Right atrium auricular region (tissue), 2 donors: ENCODE measurements around the gene CDIP1. TPM values are rescaled to one million over a fixed set of nuclear protein-coding genes. Genes with fewer than 3 reads are reported as not detected.
A peak's percentile ranks its signal among the peaks of the same experiment; 100 is the strongest.

Experiments
- DNase-seq: peaks from one replicate; pipeline ENCODE4 v3.0.0-alpha.2; 2019; ENCODE audit warnings: low spot score
- H3K27ac ChIP-seq, 2 donors: fragments of 200-600 bp; sonication (generic); 1 replicate in 1 of 2; 2 replicates in 1 of 2; pipeline ENCODE4 v1.5.1; 2016 to 2019
- H3K27me3 ChIP-seq, 2 donors: fragments of 200-600 bp; sonication (generic); one replicate each; pipeline versions ENCODE4 v1.5.1 to v1.6.0; 2017 to 2019
- H3K36me3 ChIP-seq: fragments of 200-600 bp; sonication (generic); one replicate; pipeline ENCODE4 v1.5.1; 2016
- H3K4me1 ChIP-seq, 2 donors: fragments of 200-600 bp; sonication (generic); one replicate each; pipeline versions ENCODE4 v1.5.1 to v1.6.0; 2017 to 2019
- H3K4me3 ChIP-seq, 2 donors: fragments of 200-600 bp; sonication (generic); 1 replicate in 1 of 2; 2 replicates in 1 of 2; pipeline ENCODE4 v1.5.1; 2017 to 2019; ENCODE audit warnings: mild to moderate bottlenecking in 1 of 2, moderate library complexity in 1 of 2
- H3K9me3 ChIP-seq, 2 donors: fragments of 200-600 bp; sonication (generic); one replicate each; pipeline ENCODE4 v1.5.1; 2019
- CTCF ChIP-seq, 2 donors: fragments of 200-600 bp; sonication (generic); IDR thresholded peaks; one replicate each; pipeline ENCODE4 v1.5.1; 2019; ENCODE audit warnings: antibody characterized with exemption in 2 of 2
- total RNA-seq, 2 donors: library from RNA; depleted of rRNA; stranded (reverse); fragments of >200 nt; gene quantifications; one replicate each; pipeline ENCODE4 v1.1.0, GENCODE V29; 2016

Gene CDIP1
- total RNA-seq, 2 donors from 2014 or later, result 29.6 to 42.9 TPM

DNA sequence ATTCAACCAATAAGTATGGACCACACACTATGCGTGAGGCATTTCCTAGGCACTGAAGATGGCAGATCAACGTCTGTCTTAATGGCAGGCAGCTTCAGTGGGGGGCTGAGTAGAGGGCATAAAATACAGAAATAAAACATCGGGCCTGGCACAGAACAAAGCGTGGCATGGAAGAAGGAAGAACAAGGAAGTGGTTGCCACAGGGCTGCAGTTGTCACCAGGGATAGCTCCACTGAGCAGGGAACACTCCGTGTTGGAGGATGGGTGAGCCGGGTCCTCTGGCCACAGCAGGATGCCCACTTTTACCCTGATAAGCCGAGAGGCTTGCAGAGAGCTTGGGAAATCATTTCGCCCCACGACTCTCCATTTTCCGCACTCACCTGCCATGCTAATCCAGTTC is 6.3 kb downstream of the CDIP1 start:
- TF ChIP-seq CTCF (IDR thresholded peaks at IDR 0.05), result no peak
- DNase-seq, result no peak
- peaks cover 0 to 31% of the 10 kb centered on the region in 2 donors for H3K4me1 ChIP-seq

GRCh38 chr16:4531811-4532210 is 6.8 kb downstream of the CDIP1 start:
- Histone ChIP-seq H3K4me1 (peaks cover 0 to 31% of the 10 kb centered on the region in 2 donors), H3K4me3 (no peak overlapping the region), H3K27ac (peak overlapping the region in 1 of 2 donors; percentile 26), H3K36me3 (no peaks in the 10 kb centered on the region), H3K9me3 (no peaks in the 10 kb centered on the region), H3K27me3 (no peaks in the 10 kb centered on the region)
- no peak for DNase-seq
- TF ChIP-seq CTCF (IDR thresholded peaks at IDR 0.05), result no peak

More for the DNA sequence above, 6.3 kb downstream of the CDIP1 start:
- no peaks in the 10 kb centered on the region for H3K27me3 ChIP-seq
- no peak overlapping the region for H3K27ac ChIP-seq
- no peaks in the 10 kb centered on the region for H3K36me3 ChIP-seq
- H3K9me3 ChIP-seq, result no peaks in the 10 kb centered on the region
- H3K4me3 ChIP-seq, result no peak overlapping the region

DNA sequence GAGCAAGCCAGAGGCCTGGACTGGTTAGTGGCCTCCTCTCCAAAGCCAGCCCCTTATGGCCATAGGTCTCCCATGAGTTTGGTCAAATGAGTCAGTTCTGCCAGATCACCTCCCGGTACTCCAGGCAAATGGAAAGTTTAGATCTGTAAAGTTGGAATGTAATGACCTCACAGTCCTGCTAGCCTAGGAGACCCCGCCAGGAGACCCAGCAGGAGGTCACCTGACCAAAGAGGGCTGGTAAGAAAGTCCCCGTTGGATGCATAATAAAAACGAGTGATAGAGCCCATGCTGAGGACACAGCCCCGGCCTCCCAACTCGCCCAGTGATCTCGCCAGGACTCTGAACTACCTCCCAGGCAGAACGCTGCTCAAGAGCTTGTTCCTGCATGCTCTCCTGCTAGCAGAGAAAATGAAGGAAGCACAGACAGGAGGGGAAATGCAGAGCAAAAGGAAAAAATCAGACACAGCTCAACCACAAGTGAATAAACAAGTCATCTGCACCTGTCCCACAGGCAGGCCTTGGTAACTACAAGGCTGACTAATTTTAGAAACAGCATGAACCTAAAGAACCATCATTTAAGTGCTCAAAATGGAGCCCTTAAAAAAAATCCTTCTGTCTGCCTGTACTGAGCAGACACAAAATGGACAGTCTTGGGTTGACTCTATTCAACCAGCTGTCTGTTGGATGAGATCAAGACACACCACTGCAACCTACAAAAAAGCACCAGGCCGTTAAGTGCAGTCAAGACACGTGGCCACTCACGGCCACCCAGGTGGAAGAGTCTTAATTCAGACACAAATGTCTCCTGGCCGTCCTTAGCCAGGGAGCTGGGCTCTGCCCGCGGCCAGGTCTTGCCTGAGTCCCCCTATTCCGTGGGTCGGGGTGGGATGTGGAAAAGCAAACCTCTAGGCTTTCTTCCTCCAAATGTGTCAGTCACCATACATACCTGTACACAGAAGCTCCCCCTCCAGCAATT is 9.2 kb downstream of the CDIP1 start:
- Histone ChIP-seq H3K27me3 (no peaks in the 10 kb centered on the region), H3K27ac (no peak overlapping the region), H3K9me3 (no peaks in the 10 kb centered on the region), H3K36me3 (no peaks in the 10 kb centered on the region), H3K4me3 (no peak overlapping the region), H3K4me1 (peaks cover 0 to 43% of the 10 kb centered on the region in 2 donors)
- no peak for DNase-seq
- TF ChIP-seq CTCF (IDR thresholded peaks at IDR 0.05), result no peak

GRCh38 chr16:4525634-4526277 is 12.8 kb downstream of the CDIP1 start:
- no peaks in the 10 kb centered on the region for H3K36me3 ChIP-seq
- H3K27me3 ChIP-seq, result no peaks in the 10 kb centered on the region
- H3K27ac ChIP-seq, result no peak overlapping the region
- peaks cover 0 to 58% of the 10 kb centered on the region in 2 donors for H3K4me1 ChIP-seq
- H3K4me3 ChIP-seq, result no peak overlapping the region
- no peak for DNase-seq
- TF ChIP-seq CTCF (IDR thresholded peaks at IDR 0.05), result no peak
- H3K9me3 ChIP-seq, result no peaks in the 10 kb centered on the region

DNA sequence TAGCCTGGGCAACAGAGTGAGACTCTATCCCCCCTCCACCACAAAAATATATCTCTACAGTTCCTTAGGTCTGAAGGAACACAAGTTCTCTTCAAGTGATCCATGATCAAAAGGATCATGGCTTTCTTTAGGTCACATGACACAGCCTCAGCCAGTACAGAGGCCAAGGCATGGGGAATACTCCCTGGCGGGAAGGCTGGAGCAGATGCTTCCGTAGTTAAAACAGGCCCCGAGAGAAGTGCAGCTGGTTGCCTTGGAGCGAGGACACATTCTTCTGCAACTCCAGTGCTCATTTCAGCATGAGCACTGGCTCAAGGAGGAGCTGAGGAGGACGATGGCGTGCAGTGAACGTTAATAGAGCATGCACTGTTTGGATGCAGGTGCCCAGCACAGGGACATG is 13.5 kb downstream of the CDIP1 start:
- Histone ChIP-seq H3K36me3 (no peaks in the 10 kb centered on the region), H3K9me3 (no peaks in the 10 kb centered on the region), H3K4me1 (peaks cover 0 to 58% of the 10 kb centered on the region in 2 donors), H3K27me3 (no peaks in the 10 kb centered on the region), H3K4me3 (no peak overlapping the region), H3K27ac (no peak overlapping the region)
- no peak for DNase-seq
- TF ChIP-seq CTCF (IDR thresholded peaks at IDR 0.05), result no peak
